HepG2 (cell line): Measurements from ENCODE around the gene PRSS33. TPM values are rescaled to one million over a fixed set of nuclear protein-coding genes. Genes with fewer than 3 reads are reported as not detected.

Experiments
- AGO2 ChIP-seq: fragments of 200-400 bp; formaldehyde crosslinking; optimal IDR thresholded peaks from 2 replicates; pipeline ENCODE3; 2017; ENCODE audit warnings: mild to moderate bottlenecking, low read depth, low read length, moderate library complexity
- ARNTL ChIP-seq: sonication (generic); formaldehyde crosslinking; IDR thresholded peaks from 2 replicates; pipeline ENCODE4 v1.4.0; 2020; ENCODE audit warnings: mild to moderate bottlenecking, missing genetic modification reagents
- FOSL2 ChIP-seq: sonication (generic); formaldehyde crosslinking; IDR thresholded peaks from 2 replicates; pipeline ENCODE4 v1.4.0; 2020; ENCODE audit warnings: missing genetic modification reagents
- GABPB1 ChIP-seq: IDR thresholded peaks from 2 replicates; pipeline ENCODE4 v1.6.1; 2016; ENCODE audit warnings: mild to moderate bottlenecking, missing genetic modification reagents, moderate library complexity, missing compliant biosample characterization
- GRHL1 ChIP-seq: sonication (generic); formaldehyde crosslinking; conservative IDR thresholded peaks from 2 replicates; pipeline ENCODE4 v1.8.0; 2022; ENCODE audit warnings: missing genetic modification reagents
- HNF4A ChIP-seq: sonication (generic); formaldehyde crosslinking; IDR thresholded peaks from 2 replicates; pipeline ENCODE4 v1.4.0; 2020; ENCODE audit warnings: missing genetic modification reagents
- KAT8 ChIP-seq: IDR thresholded peaks from 2 replicates; pipeline ENCODE4 v1.6.1; 2016; ENCODE audit warnings: missing genetic modification reagents, missing compliant biosample characterization
- KDM3A ChIP-seq: IDR thresholded peaks from 2 replicates; pipeline ENCODE4 v1.6.1; 2018; ENCODE audit warnings: low read depth, missing compliant biosample characterization
- KDM5A ChIP-seq: fragments of 200-600 bp; sonication (generic); IDR thresholded peaks from 2 replicates; pipeline ENCODE4 v1.7.0; 2018; ENCODE audit warnings: antibody characterized with exemption, mild to moderate bottlenecking, low read length, borderline replicate concordance
- MAFF ChIP-seq: IDR thresholded peaks from 2 replicates; pipeline ENCODE4 v1.6.1; 2011; ENCODE audit warnings: low read depth, low read length, improper control_type of control experiment
- PAXIP1 ChIP-seq: sonication (generic); formaldehyde crosslinking; conservative IDR thresholded peaks from 2 replicates; pipeline ENCODE4 v1.4.0; 2020; ENCODE audit warnings: mild to moderate bottlenecking, missing genetic modification reagents, moderate library complexity
- PRDM10 ChIP-seq: sonication (generic); formaldehyde crosslinking; IDR thresholded peaks from 2 replicates; pipeline ENCODE4 v1.4.0; 2020; ENCODE audit warnings: low read depth, missing genetic modification reagents
- SAP130 ChIP-seq: IDR thresholded peaks from 2 replicates; pipeline ENCODE4 v1.6.1; 2016; ENCODE audit warnings: low read depth
- ZBTB44 ChIP-seq: sonication (generic); formaldehyde crosslinking; IDR thresholded peaks from 2 replicates; pipeline ENCODE4 v1.4.0; 2020; ENCODE audit warnings: missing genetic modification reagents
- ZFX ChIP-seq: sonication (generic); formaldehyde crosslinking; IDR thresholded peaks from 2 replicates; pipeline ENCODE4 v1.4.0; 2020; ENCODE audit warnings: mild to moderate bottlenecking, low read depth, missing genetic modification reagents, moderate library complexity
- ZNF282 ChIP-seq: fragments of 450-650 bp; IDR thresholded peaks from 2 replicates; pipeline ENCODE4 v1.6.1; 2018; ENCODE audit not compliant: partially characterized antibody
- ZNF333 ChIP-seq: sonication (generic); formaldehyde crosslinking; IDR thresholded peaks from 2 replicates; pipeline ENCODE4 v1.4.0; 2020; ENCODE audit warnings: mild to moderate bottlenecking, missing genetic modification reagents, borderline replicate concordance
- ZNF629 ChIP-seq: sonication (generic); formaldehyde crosslinking; conservative IDR thresholded peaks from 2 replicates; pipeline ENCODE4 v1.5.0; 2020; ENCODE audit warnings: missing genetic modification reagents
- ZSCAN22 ChIP-seq: sonication (generic); formaldehyde crosslinking; IDR thresholded peaks from 2 replicates; pipeline ENCODE4 v1.4.0; 2020; ENCODE audit warnings: mild to moderate bottlenecking, missing genetic modification reagents
- polyA plus RNA-seq, 8 experiments: library from polyadenylated mRNA; depleted of rRNA in 3 of 8; stranded (reverse) in 7 of 8; unstranded in 1 of 8; fragments of >200 nt; fragmentation: Illumina TruSeq in 4 of 8; extraction: Trizol in 4 of 8; gene quantifications; 2 replicates each; pipeline versions ENCODE4 v1.2.1 to v1.2.3, GENCODE V29; 2011 to 2016; ENCODE audit warnings: low read depth in 4 of 8, missing spikeins in 1 of 8, mixed read lengths in 1 of 8; ENCODE audit not compliant: insufficient read depth in 1 of 8
- total RNA-seq, 5 experiments: library from RNA; depleted of rRNA; stranded (reverse); fragments of >200 nt; fragmentation: Illumina TruSeq; extraction: Trizol; gene quantifications; 2 replicates each; pipeline ENCODE4 v1.2.3, GENCODE V29; 2016; ENCODE audit warnings: low read depth in 1 of 5

Gene PRSS33
- total and polyA plus RNA-seq, 2 of the 13 experiments (the other 11 are each of a cell fraction or from before 2014, with no cell fraction given), result not detected

GRCh38 chr16:2739625-2740430, 47.5 kb downstream of the PRSS33 start (continued):
- TF ChIP-seq ZNF629 (CRISPR knock-in tag), result 0 out of 2 replicates have a peak, but pooled peaks have one; percentile 12
- peak; percentile 65 for TF ChIP-seq ZFX (CRISPR knock-in tag)
- no peak for TF ChIP-seq ARNTL (CRISPR knock-in tag)
- no peak for TF ChIP-seq ZBTB44 (CRISPR knock-in tag)
- 0 out of 2 replicates have a peak, but pooled peaks have one; percentile 29 for TF ChIP-seq ZNF333 (CRISPR knock-in tag)
- TF ChIP-seq KAT8 (CRISPR knock-in tag), result peak; percentile 46; the same call in 1 of the 2 replicates
- 0 out of 2 replicates have a peak, but pooled peaks have one; percentile 40 for TF ChIP-seq KDM3A (CRISPR knock-in tag)
- TF ChIP-seq SAP130 (CRISPR knock-in tag), result peak; percentile 47; the same call in 1 of the 2 replicates
- no peak for TF ChIP-seq MAFF
- peak; percentile 41; the same call in 1 of the 2 replicates for TF ChIP-seq PAXIP1
- no peak for TF ChIP-seq GRHL1 (CRISPR knock-in tag)
- peak; percentile 27 for TF ChIP-seq AGO2
- TF ChIP-seq GABPB1, result peak; percentile 46; the same call in 1 of the 2 replicates
- no peak for TF ChIP-seq ZNF282
- peak; percentile 11; the same call in 1 of the 2 replicates for TF ChIP-seq FOSL2 (CRISPR knock-in tag)
- TF ChIP-seq PRDM10, result no peak
- TF ChIP-seq HNF4A (CRISPR knock-in tag), result peak; percentile 8; the same call in 1 of the 2 replicates
- TF ChIP-seq KDM5A, result no peak
- TF ChIP-seq ZSCAN22 (CRISPR knock-in tag), result peak; percentile 96
